IMR-90 (cell line): ENCODE measurements around the gene IRF2BP1. TPM values are rescaled to one million over a fixed set of nuclear protein-coding genes. Genes with fewer than 3 reads are reported as not detected.

Source experiments
- ATAC-seq: fragments of 200-7000 bp; cut with Tn5 transposase; 2 replicates; pipeline ENCODE4 v1.9.1; 2020; ENCODE audit warnings: low read depth, mild to moderate bottlenecking, moderate library complexity
- BruUV-seq: library from RNA; stranded (reverse); fragments of 400-500 nt; replicated peaks from 2 replicates; lab custom pipeline; 2021; lab: Mats Ljungman, UMichigan
- CTCF ChIA-PET: fragments of 300-600 bp; formaldehyde crosslinking; extraction: SDS; loops from one replicate; lab custom pipeline; 2021; ENCODE audit warnings: antibody characterized with exemption; lab: Yijun Ruan, JAX
- POLR2A ChIA-PET: fragments of 300-600 bp; sonication (Branson Sonifier 250); formaldehyde crosslinking; loops from one replicate; lab custom pipeline; 2022; ENCODE audit warnings: antibody characterized with exemption; ENCODE audit not compliant: unreplicated experiment; lab: Charles Lee
- DNase-seq: peaks from one replicate; pipeline ENCODE4 v3.0.0; 2013
- H2AFZ ChIP-seq: replicated peaks from 2 replicates; pipeline ENCODE3; 2013; ENCODE audit warnings: low read length, mild to moderate bottlenecking; ENCODE audit not compliant: poor library complexity
- H2AK5ac ChIP-seq: 2 replicates; pipeline ENCODE4 v1.6.1; 2013; ENCODE audit warnings: low read depth, low read length, inconsistent platforms
- H2AK9ac ChIP-seq: replicated peaks from 2 replicates; pipeline ENCODE3; 2013; ENCODE audit warnings: mild to moderate bottlenecking, low read depth, low read length, moderate library complexity; ENCODE audit not compliant: poor library complexity
- H2BK120ac ChIP-seq: 2 replicates; pipeline ENCODE4 v1.6.1; 2013; ENCODE audit warnings: low read depth, low read length, inconsistent platforms
- H2BK15ac ChIP-seq: 3 replicates; pipeline ENCODE4 v1.6.1; 2013; ENCODE audit warnings: low read depth, low read length, inconsistent platforms
- H2BK20ac ChIP-seq: 2 replicates; pipeline ENCODE4 v1.6.1; 2013; ENCODE audit warnings: low read depth, mild to moderate bottlenecking, inconsistent platforms, low read length, moderate library complexity
- H2BK5ac ChIP-seq: 2 replicates; pipeline ENCODE4 v1.6.1; 2013; ENCODE audit warnings: mild to moderate bottlenecking, low read depth, low read length, inconsistent platforms; ENCODE audit not compliant: poor library complexity, severe bottlenecking
- H3K14ac ChIP-seq: replicated peaks from 2 replicates; pipeline ENCODE4 v1.6.1; 2013; ENCODE audit warnings: low read depth, low read length, inconsistent platforms
- H3K18ac ChIP-seq: 2 replicates; pipeline ENCODE4 v1.6.1; 2013; ENCODE audit warnings: low read depth, low read length, control low read depth
- H3K23ac ChIP-seq: 2 replicates; pipeline ENCODE4 v1.6.1; 2013; ENCODE audit warnings: low read depth, low read length, inconsistent platforms
- H3K27ac ChIP-seq: 2 replicates; pipeline ENCODE4 v1.5.1; 2013; ENCODE audit warnings: mild to moderate bottlenecking, control low read depth, low read length; ENCODE audit not compliant: insufficient read depth
- H3K27me3 ChIP-seq: 2 replicates; pipeline ENCODE4 v1.6.1; 2013; ENCODE audit warnings: low read length; ENCODE audit not compliant: control insufficient read depth, insufficient read depth
- H3K36me3 ChIP-seq: 2 replicates; pipeline ENCODE4 v1.6.1; 2013; ENCODE audit warnings: low read length, mixed read lengths; ENCODE audit not compliant: control insufficient read depth, insufficient read depth
- H3K4ac ChIP-seq: 2 replicates; pipeline ENCODE4 v1.6.1; 2013; ENCODE audit warnings: low read depth, low read length, inconsistent platforms
- H3K4me1 ChIP-seq: 2 replicates; pipeline ENCODE4 v1.6.1; 2013; ENCODE audit warnings: low read length, mixed read lengths; ENCODE audit not compliant: control insufficient read depth, insufficient read depth
- H3K4me2 ChIP-seq: 2 replicates; pipeline ENCODE4 v1.6.1; 2013; ENCODE audit warnings: low read depth, mild to moderate bottlenecking, control low read depth, low read length, moderate library complexity
- H3K4me3 ChIP-seq: 2 replicates; pipeline ENCODE4 v1.5.1; 2013; ENCODE audit warnings: low read depth, mild to moderate bottlenecking, control low read depth, low read length, moderate library complexity; ENCODE audit not compliant: insufficient read depth
- H3K56ac ChIP-seq: 2 replicates; pipeline ENCODE4 v1.6.1; 2013; ENCODE audit warnings: low read length, inconsistent platforms; ENCODE audit not compliant: insufficient read depth; ENCODE audit errors: extremely low read depth
- H3K79me1 ChIP-seq, 2 experiments: 2 replicates each; pipeline ENCODE4 v1.6.1; 2013; ENCODE audit warnings: low read length in 2 of 2, inconsistent platforms in 1 of 2, low read depth in 1 of 2
- H3K9ac ChIP-seq: 2 replicates; pipeline ENCODE4 v1.6.1; 2013; ENCODE audit warnings: low read depth, low read length, control low read depth
- H3K9me1 ChIP-seq: 2 replicates; pipeline ENCODE4 v1.6.1; 2013; ENCODE audit warnings: low read length, inconsistent platforms; ENCODE audit not compliant: insufficient read depth
- H3K9me3 ChIP-seq: 2 replicates; pipeline ENCODE4 v1.6.1; 2013; ENCODE audit warnings: low read length; ENCODE audit not compliant: control insufficient read depth, insufficient read depth
- H4K20me1 ChIP-seq: 2 replicates; pipeline ENCODE4 v1.6.1; 2013; ENCODE audit warnings: low read length, inconsistent platforms; ENCODE audit not compliant: insufficient read depth
- H4K5ac ChIP-seq: 2 replicates; pipeline ENCODE4 v1.6.1; 2013; ENCODE audit warnings: mild to moderate bottlenecking, low read depth, low read length, control low read depth
- H4K8ac ChIP-seq, 2 experiments: 2 replicates each; pipeline ENCODE4 v1.6.1; 2013; ENCODE audit warnings: low read depth in 2 of 2, low read length in 2 of 2, control low read depth in 1 of 2, inconsistent platforms in 1 of 2
- H4K91ac ChIP-seq: 2 replicates; pipeline ENCODE4 v1.6.1; 2013; ENCODE audit warnings: low read depth, low read length, inconsistent platforms; ENCODE audit not compliant: insufficient read depth
- BHLHE40 ChIP-seq: fragments of 150-350 bp; IDR thresholded peaks from 2 replicates; pipeline ENCODE4 v1.6.1; 2016; ENCODE audit warnings: mild to moderate bottlenecking, low read depth, low read length
- CEBPB ChIP-seq: IDR thresholded peaks from 2 replicates; pipeline ENCODE4 v1.6.1; 2012; ENCODE audit warnings: low read depth, low read length, improper control_type of control experiment
- CHD1 ChIP-seq: IDR thresholded peaks from 2 replicates; pipeline ENCODE4 v1.6.1; 2012; ENCODE audit warnings: low read depth, low read length, improper control_type of control experiment
- CTCF ChIP-seq: conservative IDR thresholded peaks from 2 replicates; pipeline ENCODE4 v1.5.1; 2012; ENCODE audit warnings: mild to moderate bottlenecking, low read depth, low read length, improper control_type of control experiment
- ELK1 ChIP-seq: fragments of 150-350 bp; IDR thresholded peaks from 2 replicates; pipeline ENCODE4 v1.6.1; 2016; ENCODE audit warnings: low read depth, mild to moderate bottlenecking, low read length, moderate library complexity, borderline replicate concordance
- FOS ChIP-seq: fragments of 150-350 bp; IDR thresholded peaks from 2 replicates; pipeline ENCODE4 v1.6.1; 2016; ENCODE audit warnings: low read depth, low read length
- MAFK ChIP-seq: IDR thresholded peaks from 2 replicates; pipeline ENCODE4 v1.6.1; 2012; ENCODE audit warnings: low read depth, low read length, improper control_type of control experiment
- MAZ ChIP-seq: IDR thresholded peaks from 2 replicates; pipeline ENCODE4 v1.6.1; 2012; ENCODE audit warnings: low read depth, mild to moderate bottlenecking, low read length, improper control_type of control experiment, moderate library complexity, borderline replicate concordance
- MXI1 ChIP-seq: IDR thresholded peaks from 2 replicates; pipeline ENCODE4 v1.6.1; 2012; ENCODE audit warnings: low read depth, mild to moderate bottlenecking, low read length, moderate library complexity, borderline replicate concordance
- NFE2L2 ChIP-seq: fragments of 150-350 bp; IDR thresholded peaks from 2 replicates; pipeline ENCODE4 v1.6.1; 2016; ENCODE audit warnings: low read depth, mild to moderate bottlenecking, low read length
- POLR2A ChIP-seq: IDR thresholded peaks from 2 replicates; pipeline ENCODE4 v1.6.1; 2012; ENCODE audit warnings: mild to moderate bottlenecking, low read depth, low read length
- RAD21 ChIP-seq: IDR thresholded peaks from 2 replicates; pipeline ENCODE4 v1.6.1; 2012; ENCODE audit warnings: low read length, improper control_type of control experiment
- RCOR1 ChIP-seq: IDR thresholded peaks from 2 replicates; pipeline ENCODE4 v1.6.1; 2012; ENCODE audit warnings: mild to moderate bottlenecking, low read length, improper control_type of control experiment; ENCODE audit not compliant: insufficient replicate concordance
- RFX5 ChIP-seq: IDR thresholded peaks from 2 replicates; pipeline ENCODE4 v1.8.0; 2012; ENCODE audit warnings: low read depth, mild to moderate bottlenecking, low read length, moderate library complexity
- SMC3 ChIP-seq: fragments of 150-350 bp; IDR thresholded peaks from 2 replicates; pipeline ENCODE4 v1.6.1; 2016; ENCODE audit warnings: low read depth, mild to moderate bottlenecking, antibody characterized with exemption, low read length, moderate library complexity
- USF2 ChIP-seq: fragments of 150-350 bp; IDR thresholded peaks from 2 replicates; pipeline ENCODE4 v1.6.1; 2017; ENCODE audit warnings: mild to moderate bottlenecking, antibody characterized with exemption, low read length, low read depth
- WGBS, 2 experiments: methylation state at CpG; one replicate each; pipeline versions ENCODE4 v1.1.5 to v1.1.7; 2013; ENCODE audit warnings: missing lambda C conversion rate in 2 of 2; ENCODE audit not compliant: insufficient read length in 1 of 2; ENCODE audit errors: extremely low coverage in 2 of 2; 5-methylcytosine and 5-hydroxymethylcytosine counted together
- dilution Hi-C: fragments of 300-500 bp; cut with HindIII; formaldehyde crosslinking; loops from one replicate; pipeline ENCODE4 v1.14.3; 2018; ENCODE audit warnings: low sequenced_read_pairs; ENCODE audit not compliant: unreplicated experiment
- in situ Hi-C: fragments of 300-500 bp; cut with MboI; formaldehyde crosslinking; loops from 3 replicates; pipeline ENCODE4 v1.14.3; 2019; ENCODE audit warnings: low sequenced_read_pairs, inconsistent platforms, mixed read lengths
- intact Hi-C: fragments of 100-400 bp; cut with micrococcal nuclease; formaldehyde crosslinking; loops from 2 replicates; pipeline ENCODE4 v1.10.0; 2022
- polyA plus RNA-seq, 3 experiments: library from polyadenylated mRNA; depleted of rRNA; stranded (reverse); fragments of >200 nt; gene quantifications; 2 replicates each; pipeline ENCODE4 v1.2.3, GENCODE V29; 2012; ENCODE audit warnings: low replicate concordance in 1 of 3
- total RNA-seq: library from RNA; depleted of rRNA; stranded (reverse); fragments of >200 nt; gene quantifications from 2 replicates; pipeline ENCODE4 v1.2.3, GENCODE V29; 2012

IRF2BP1 gene
- total and polyA plus RNA-seq, 2 of the 4 experiments (the other 2 are of a cell fraction), result 4.5 to 8.5 TPM

- ChIA-PET POLR2A (no interaction called here), CTCF (no interaction called here)
- no TSS peak for BruUV-seq
- Histone ChIP-seq H3K36me3 (peaks cover 7% of the 10 kb centered on the region; the same call in 1 of the 2 replicates), H3K56ac (no peak overlapping the region), H2AK9ac (peak overlapping the region; percentile 46), H4K20me1 (peaks cover 15% of the 10 kb centered on the region), H3K27me3 (no peaks in the 10 kb centered on the region), H3K9me1 (peaks cover 6% of the 10 kb centered on the region; the same call in 1 of the 2 replicates), H2BK120ac (no peak overlapping the region), H2BK5ac (no peak overlapping the region), H3K14ac (no peak overlapping the region), H3K4ac (no peak overlapping the region), H4K5ac (no peak overlapping the region), H2AFZ (peak overlapping the region; percentile 66), H4K91ac (no peak overlapping the region), H2BK15ac (no peak overlapping the region), H3K4me3 (no peak overlapping the region), H3K4me1 (peaks cover 10% of the 10 kb centered on the region), H3K4me2 (no peak overlapping the region), H3K79me1 (peaks cover 8 to 30% of the 10 kb centered on the region in 2 experiments), H2BK20ac (no peak overlapping the region), H2AK5ac (no peak overlapping the region), H3K9ac (0 out of 2 replicates have a peak overlapping the region, but pooled peaks have one; percentile 29), H4K8ac (no peak overlapping the region), H3K9me3 (no peaks in the 10 kb centered on the region), H3K27ac (no peak overlapping the region), H3K18ac (no peak overlapping the region), H3K23ac (no peak overlapping the region)
- no CpG with 5 or more reads among the region's 5 CpGs for WGBS, 2 experiments
- TF ChIP-seq CTCF (no peak), RAD21 (no peak), CEBPB (no peak), CHD1 (no peak), RFX5 (no peak), ELK1 (no peak), NFE2L2 (no peak), SMC3 (no peak), USF2 (no peak), MAFK (no peak), MXI1 (no peak), BHLHE40 (no peak), POLR2A (no peak), MAZ (no peak), FOS (no peak), RCOR1 (no peak)
- dilution Hi-C loops, result no loop called here
- ATAC-seq (no peak), DNase-seq (no peak)
- intact Hi-C loops, result no loop called here
- in situ Hi-C loops, result no loop called here
Measured at GRCh38 chr19:45883586-45883880, 2.4 kb downstream of the IRF2BP1 start.
